Measurements from ENCODE around the gene PANX1.
"Not testable (repeated sequence)": the region's sequence is repeated elsewhere in the genome, so short reads cannot be mapped to it uniquely, and the experiment has no call there.

The PANX1 gene

DNA sequence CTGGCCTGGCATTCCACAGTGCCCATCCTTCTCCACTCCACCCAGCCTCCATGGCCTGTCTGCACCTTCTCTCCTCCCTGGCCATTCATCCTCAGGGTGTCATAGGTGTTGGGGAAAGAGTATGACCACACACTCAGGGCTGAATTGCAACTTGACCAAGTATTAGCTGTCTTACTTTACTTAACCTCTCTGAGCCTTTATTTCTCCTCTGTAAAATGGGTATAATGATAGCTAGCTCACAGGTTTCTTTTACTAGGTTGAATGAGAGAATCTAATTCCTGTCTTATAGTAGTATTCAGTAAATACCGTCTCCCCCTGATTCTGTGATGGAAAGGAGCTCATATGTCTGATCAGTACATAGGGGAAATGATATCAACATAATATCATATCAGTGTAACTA lies 16.0 kb downstream of the PANX1 start:
- in situ Hi-C loops (cut with HindIII; ENCODE audit: low pct_ligation_motif_present, low pct_unique_long_range_greater_than_20kb, low sequenced_read_pairs), result no loop called here
- DNase-seq, result no peak

- no peak for DNase-seq
- in situ Hi-C loops (cut with HindIII; ENCODE audit: low pct_ligation_motif_present, low pct_unique_long_range_greater_than_20kb, low sequenced_read_pairs), result no loop called here
Observed at GRCh38 chr11:94145431-94145830, 16.8 kb downstream of the PANX1 start.

- in situ Hi-C loops (cut with HindIII; ENCODE audit: low pct_ligation_motif_present, low pct_unique_long_range_greater_than_20kb, low sequenced_read_pairs), result no loop called here
- no peak for DNase-seq
Observed at GRCh38 chr11:94145916-94146315, 17.3 kb downstream of the PANX1 start.

DNA sequence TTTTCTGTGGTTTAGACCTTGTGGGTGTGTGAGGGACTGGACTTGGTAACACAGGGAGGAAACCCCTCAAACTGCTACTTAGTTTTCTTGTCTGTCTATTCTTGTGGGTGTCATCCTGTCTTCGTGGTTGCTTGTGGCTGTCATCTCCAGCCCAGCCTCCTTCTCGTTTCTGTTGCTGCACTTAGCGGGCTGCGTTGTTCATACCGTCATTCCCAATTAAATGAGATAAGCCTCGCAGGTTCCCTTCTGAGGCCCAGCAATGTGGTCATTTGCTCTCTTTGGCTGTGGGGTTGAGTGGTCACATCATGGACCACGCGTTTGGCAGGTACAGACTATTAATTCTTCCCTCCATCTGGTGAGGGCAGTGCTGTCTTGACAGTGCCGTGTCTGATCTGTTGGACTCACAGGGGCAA lies 18.8 kb downstream of the PANX1 start:
- in situ Hi-C loops (cut with HindIII; ENCODE audit: low pct_ligation_motif_present, low pct_unique_long_range_greater_than_20kb, low sequenced_read_pairs), result no loop called here
- no peak for DNase-seq

DNA sequence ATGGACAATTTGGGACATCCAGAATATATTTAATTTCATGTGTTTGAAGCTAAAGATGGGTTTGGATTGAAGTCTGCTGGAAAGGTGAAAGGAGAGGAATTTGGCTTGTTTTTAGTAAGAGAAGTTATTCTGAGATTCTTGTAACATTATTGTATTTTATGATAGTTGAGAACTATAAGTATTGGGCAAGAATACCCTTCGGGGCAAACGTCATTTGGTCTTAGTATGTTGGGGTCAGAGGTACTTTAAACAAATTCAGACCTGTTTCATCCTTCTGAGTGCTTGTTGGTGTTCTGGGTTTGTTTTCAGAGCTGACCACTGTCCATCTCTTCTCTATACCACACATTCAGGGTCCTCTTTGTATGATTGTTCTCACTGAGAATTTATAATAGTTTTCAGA lies 19.5 kb downstream of the PANX1 start:
- no peak for DNase-seq
- in situ Hi-C loops (cut with HindIII; ENCODE audit: low pct_ligation_motif_present, low pct_unique_long_range_greater_than_20kb, low sequenced_read_pairs), result no loop called here

- no peak for DNase-seq
- in situ Hi-C loops (cut with HindIII; ENCODE audit: low pct_ligation_motif_present, low pct_unique_long_range_greater_than_20kb, low sequenced_read_pairs), result no loop called here
Observed at GRCh38 chr11:94149431-94150017, 20.9 kb downstream of the PANX1 start.

DNA sequence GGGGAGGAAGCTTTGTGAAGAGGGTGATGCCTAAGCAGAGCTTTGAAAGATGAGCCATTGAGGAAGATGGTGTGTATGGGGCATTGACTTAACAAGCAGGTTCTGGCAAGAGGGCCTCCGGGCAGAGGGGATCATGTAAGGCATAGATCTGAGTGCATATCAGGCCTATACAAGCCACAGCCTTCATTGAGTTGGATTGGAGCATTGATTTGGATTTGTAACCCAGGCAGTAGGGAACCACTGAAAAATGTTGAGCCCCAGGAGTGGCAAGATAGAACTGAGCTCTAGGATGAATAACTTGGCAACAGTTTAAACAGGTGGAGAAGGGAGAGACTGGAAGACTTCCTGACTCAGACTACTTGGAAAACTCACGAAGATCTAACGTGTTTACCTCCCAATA lies 21.4 kb downstream of the PANX1 start:
- in situ Hi-C loops (cut with HindIII; ENCODE audit: low pct_ligation_motif_present, low pct_unique_long_range_greater_than_20kb, low sequenced_read_pairs), result no loop called here

DNA sequence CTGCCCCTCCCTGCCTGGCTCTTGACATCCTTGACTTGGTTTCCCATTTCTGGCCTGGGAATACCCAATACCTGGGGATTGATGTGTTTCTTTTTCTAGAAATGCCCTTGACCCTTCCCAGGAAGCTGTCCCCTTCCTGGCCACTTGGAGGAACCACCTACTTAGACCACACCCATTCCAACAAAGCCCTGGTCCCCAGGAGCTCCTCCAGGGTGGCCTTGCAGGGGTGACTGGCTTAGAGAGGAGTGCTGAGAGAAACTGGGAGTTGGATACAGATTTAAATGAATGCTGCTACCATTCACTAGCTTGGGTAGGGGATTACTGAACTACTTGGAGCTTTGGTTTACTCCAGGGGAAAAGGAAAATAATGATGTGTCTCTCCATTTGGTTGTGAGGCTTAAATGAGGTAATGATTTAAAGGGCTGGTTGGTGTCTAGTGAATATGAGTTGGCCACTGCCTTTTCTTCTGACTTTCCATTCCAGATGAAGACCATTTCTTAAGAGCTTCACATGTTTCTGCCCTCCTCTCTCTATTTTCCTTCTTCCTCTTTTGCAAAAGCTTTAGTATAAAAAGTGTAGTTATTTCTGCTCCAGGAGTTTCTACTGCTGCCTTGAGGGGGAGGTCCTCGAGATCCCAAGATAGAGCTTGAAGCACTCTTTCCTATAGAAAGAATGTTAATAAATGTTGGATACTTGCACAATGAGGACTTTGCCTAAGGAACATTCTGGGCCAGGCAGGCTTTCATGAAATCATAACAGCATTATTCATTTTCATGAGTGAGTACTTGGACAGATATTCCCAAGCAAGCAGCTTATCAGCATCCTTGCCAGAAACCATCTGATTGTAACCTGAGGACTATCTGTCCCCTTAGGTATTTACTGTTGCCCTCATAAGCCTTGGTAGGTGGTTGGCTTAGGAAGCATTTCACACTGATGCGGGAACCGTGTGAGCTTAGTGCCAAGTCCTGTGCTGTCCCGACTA lies 22.4 kb downstream of the PANX1 start:
- in situ Hi-C loops (cut with HindIII; ENCODE audit: low pct_ligation_motif_present, low pct_unique_long_range_greater_than_20kb, low sequenced_read_pairs), result no loop called here
- no peak for DNase-seq

More for the DNA sequence above, 21.4 kb downstream of the PANX1 start:
- DNase-seq, result no peak

GRCh38 chr11:94151903-94152677 lies 23.4 kb downstream of the PANX1 start:
- in situ Hi-C loops (cut with HindIII; ENCODE audit: low pct_ligation_motif_present, low pct_unique_long_range_greater_than_20kb, low sequenced_read_pairs), result no loop called here
- DNase-seq, result peak; percentile 76

- no peak for DNase-seq
- in situ Hi-C loops (cut with HindIII; ENCODE audit: low pct_ligation_motif_present, low pct_unique_long_range_greater_than_20kb, low sequenced_read_pairs), result no loop called here
Observed at GRCh38 chr11:94152678-94153065, 24.0 kb downstream of the PANX1 start.

DNA sequence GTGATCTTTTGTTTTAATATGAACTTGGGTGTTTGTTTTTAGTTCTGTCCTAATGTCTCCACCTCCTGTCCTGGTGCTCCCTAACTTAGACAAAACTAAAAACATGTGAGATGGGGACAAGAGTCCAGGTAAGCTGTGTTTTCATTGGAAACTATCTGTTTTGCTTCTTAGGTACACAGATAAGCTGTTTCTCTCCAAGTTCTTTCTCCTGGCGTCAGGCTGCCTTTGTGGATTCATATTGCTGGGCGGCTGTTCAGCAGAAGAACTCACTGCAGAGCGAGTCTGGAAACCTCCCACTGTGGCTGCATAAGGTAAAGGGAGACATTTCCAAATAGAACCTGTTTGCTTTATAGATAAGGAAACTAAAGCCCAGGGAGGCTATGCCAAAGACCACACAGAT lies 24.7 kb downstream of the PANX1 start:
- in situ Hi-C loops (cut with HindIII; ENCODE audit: low pct_ligation_motif_present, low pct_unique_long_range_greater_than_20kb, low sequenced_read_pairs), result no loop called here
- DNase-seq, result no peak

DNA sequence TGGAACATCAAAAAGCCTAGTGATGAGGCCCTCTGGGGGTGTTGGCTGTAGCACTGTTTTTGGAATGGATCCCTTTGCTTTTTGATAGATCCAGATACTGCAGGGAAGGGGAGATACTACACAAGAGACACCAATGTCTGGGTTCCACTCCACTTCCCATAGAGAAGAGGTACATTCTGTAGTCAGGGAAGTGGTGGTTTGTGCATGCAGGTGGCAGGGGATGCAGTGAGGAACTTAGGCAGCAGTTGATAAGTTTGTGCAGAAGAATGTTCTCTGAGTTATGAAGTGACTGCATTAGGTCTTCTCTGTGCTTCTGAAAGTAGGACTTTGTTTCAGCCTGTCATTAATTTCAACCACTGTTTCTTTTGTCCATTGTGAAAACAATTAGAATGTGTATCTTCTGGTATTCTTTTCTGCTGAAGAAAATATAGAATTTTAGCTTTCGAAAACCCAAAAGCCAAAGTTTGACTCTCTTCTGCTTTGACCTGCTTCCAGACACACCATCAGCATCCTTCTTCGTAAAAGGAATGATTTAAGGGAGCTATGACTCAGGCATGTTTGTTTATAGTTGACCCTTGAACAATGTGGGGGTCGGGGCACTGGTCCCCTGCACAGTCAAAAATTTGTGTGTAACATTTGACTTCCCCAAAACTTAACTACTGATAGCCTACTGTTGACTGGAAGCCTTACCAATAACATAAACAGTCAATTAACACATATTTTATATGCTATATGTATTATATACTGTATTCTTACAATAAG lies 25.6 kb downstream of the PANX1 start:
- in situ Hi-C loops (cut with HindIII; ENCODE audit: low pct_ligation_motif_present, low pct_unique_long_range_greater_than_20kb, low sequenced_read_pairs), result no loop called here
- DNase-seq, result no peak

DNA sequence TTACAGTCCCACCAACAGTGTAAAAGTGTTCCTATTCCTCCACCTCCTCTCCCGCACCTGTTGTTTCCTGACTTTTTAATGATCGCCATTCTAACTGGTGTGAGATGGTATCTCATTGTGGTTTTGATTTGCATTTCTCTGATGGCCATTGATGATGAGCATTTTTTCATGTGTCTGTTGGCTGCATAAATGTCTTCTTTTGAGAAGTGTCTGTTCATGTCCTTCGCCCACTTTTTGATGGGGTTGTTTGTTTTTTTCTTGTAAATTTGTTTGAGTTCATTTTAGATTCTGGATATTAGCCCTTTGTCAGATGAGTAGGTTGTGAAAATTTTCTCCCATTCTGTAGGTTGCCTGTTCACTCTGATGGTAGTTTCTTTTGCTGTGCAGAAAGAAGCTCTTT lies 28.7 kb downstream of the PANX1 start:
- in situ Hi-C loops (cut with HindIII; ENCODE audit: low pct_ligation_motif_present, low pct_unique_long_range_greater_than_20kb, low sequenced_read_pairs); DNase-seq: not testable (repeated sequence)

DNA sequence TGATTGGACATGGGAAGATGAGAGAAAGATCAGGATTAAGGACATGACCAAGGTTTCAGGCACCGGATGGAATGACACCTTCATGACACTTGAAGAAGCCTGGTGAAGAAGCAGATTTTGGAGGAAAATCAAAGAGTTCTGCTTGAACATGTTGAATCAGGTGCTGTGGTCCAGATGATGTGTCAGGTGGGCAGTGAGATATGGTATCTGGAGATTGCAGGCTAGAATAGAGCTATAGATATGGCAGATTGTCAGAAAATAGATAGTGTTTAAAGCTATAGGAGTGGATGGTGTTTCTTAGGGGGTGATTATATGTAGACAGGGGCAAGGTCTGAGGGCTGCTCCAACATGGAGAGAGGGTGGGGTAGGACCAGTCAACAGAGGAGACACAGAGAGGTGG lies 40.2 kb downstream of the PANX1 start:
- no peak for DNase-seq
- in situ Hi-C loops (cut with HindIII; ENCODE audit: low pct_ligation_motif_present, low pct_unique_long_range_greater_than_20kb, low sequenced_read_pairs), result no loop called here

- in situ Hi-C loops (cut with HindIII; ENCODE audit: low pct_ligation_motif_present, low pct_unique_long_range_greater_than_20kb, low sequenced_read_pairs), result no loop called here
- no peak for DNase-seq
Observed at GRCh38 chr11:94169516-94169915, 40.9 kb downstream of the PANX1 start.

DNA sequence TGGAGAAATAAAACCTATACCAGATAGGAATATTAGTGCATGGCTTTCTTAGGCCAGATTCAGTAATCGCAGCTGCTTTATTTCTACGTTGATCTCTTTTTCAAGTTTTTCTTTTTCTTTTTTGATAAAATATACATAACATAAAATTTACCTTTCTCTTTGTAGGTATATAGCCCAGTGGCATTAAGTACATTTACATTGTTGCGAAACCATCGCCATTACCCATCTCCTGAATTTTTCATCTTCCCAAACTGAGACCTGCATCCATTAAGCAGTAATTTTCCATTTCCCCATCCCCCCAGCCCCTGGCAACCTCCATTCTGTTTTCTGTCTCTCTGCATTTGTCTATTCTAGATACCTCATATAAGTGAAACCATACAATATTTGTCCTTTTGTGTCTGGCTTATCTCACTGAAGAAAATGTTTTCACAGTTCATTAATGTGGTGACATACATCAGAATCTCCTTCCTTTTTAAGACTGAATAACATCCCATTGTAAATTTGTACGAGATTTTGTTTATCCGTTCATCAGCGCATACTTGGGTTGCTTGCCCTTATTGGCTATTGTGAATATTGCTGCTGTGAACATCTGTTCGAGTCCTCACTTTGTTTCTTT lies 41.4 kb downstream of the PANX1 start:
- DNase-seq, result no peak
- in situ Hi-C loops (cut with HindIII; ENCODE audit: low pct_ligation_motif_present, low pct_unique_long_range_greater_than_20kb, low sequenced_read_pairs), result no loop called here

DNA sequence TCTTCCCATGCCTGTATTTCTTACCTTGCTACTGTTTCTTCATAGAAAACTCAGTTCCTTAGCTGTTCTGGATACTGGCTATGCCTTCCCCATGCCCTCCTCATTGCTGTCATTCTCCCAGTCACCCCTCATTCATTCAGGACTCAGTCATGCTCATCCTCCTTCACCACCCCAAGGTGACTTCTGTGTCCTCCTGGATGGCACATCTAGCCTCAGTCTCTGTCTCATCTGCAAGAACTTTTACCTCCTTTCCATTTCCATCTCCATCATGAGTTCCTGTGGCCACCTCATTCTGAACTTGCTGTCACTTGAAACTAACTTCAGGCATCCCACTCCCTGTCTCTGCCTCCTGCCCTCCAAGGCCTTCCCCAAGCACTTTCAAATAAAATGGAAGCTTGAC lies 42.3 kb downstream of the PANX1 start:
- in situ Hi-C loops (cut with HindIII; ENCODE audit: low pct_ligation_motif_present, low pct_unique_long_range_greater_than_20kb, low sequenced_read_pairs), result no loop called here
- DNase-seq, result no peak

GRCh38 chr11:94171693-94172440 lies 43.2 kb downstream of the PANX1 start:
- in situ Hi-C loops (cut with HindIII; ENCODE audit: low pct_ligation_motif_present, low pct_unique_long_range_greater_than_20kb, low sequenced_read_pairs), result no loop called here
- DNase-seq, result peak; percentile 41

All from ACHN (cell line).